Kidney (tissue), 14 donors: ENCODE measurements around the gene PHYKPL. TPM values are rescaled to one million over a fixed set of nuclear protein-coding genes. Genes with fewer than 3 reads are reported as not detected.

Experiments
- DNase-seq, 5 donors: peaks; one replicate each; pipeline ENCODE4 v3.0.0-alpha.2; 2013 to 2020
- FAIRE-seq: peaks from 2 replicates; lab custom pipeline; 2012; peaks lifted over from hg19 to GRCh38; lab: Jason Lieb, UNC
- H3K27ac ChIP-seq, 2 donors: one replicate each; pipeline ENCODE4 v1.7.0; 2013; ENCODE audit warnings: low read depth in 2 of 2, low read length in 2 of 2, inconsistent platforms in 1 of 2
- H3K27me3 ChIP-seq: one replicate; pipeline ENCODE4 v1.7.1; 2013; ENCODE audit warnings: low read length, inconsistent platforms; ENCODE audit not compliant: control insufficient read depth, insufficient read depth
- H3K36me3 ChIP-seq, 3 donors: one replicate each; pipeline versions ENCODE4 v1.7.0 to v1.7.1; 2013; ENCODE audit warnings: low read length in 3 of 3, control low read depth in 1 of 3, inconsistent platforms in 1 of 3; ENCODE audit not compliant: insufficient read depth in 3 of 3, control insufficient read depth in 2 of 3
- H3K4me1 ChIP-seq, 3 donors: one replicate each; pipeline versions ENCODE4 v1.7.0 to v1.7.1; 2013; ENCODE audit warnings: low read length in 3 of 3, inconsistent platforms in 1 of 3, low read depth in 1 of 3; ENCODE audit not compliant: control insufficient read depth in 2 of 3, insufficient read depth in 2 of 3
- H3K4me3 ChIP-seq, 3 donors: one replicate each; pipeline versions ENCODE4 v1.7.0 to v1.8.1; 2013; ENCODE audit warnings: low read length in 3 of 3, control low read depth in 1 of 3, inconsistent platforms in 1 of 3
- H3K9ac ChIP-seq, 3 donors: one replicate each; pipeline versions ENCODE4 v1.7.0 to v1.7.1; 2013; ENCODE audit warnings: low read length in 3 of 3, control low read depth in 1 of 3, inconsistent platforms in 1 of 3
- H3K9me3 ChIP-seq, 3 donors: one replicate each; pipeline versions ENCODE4 v1.7.0 to v1.7.1; 2013; ENCODE audit warnings: low read length in 3 of 3, control low read depth in 1 of 3, inconsistent platforms in 1 of 3; ENCODE audit not compliant: control insufficient read depth in 2 of 3, insufficient read depth in 1 of 3
- CTCF ChIP-seq: IDR thresholded peaks from 3 replicates; pipeline ENCODE4 v1.5.1; 2012; ENCODE audit warnings: mild to moderate bottlenecking, moderate library complexity, borderline replicate concordance; ENCODE audit not compliant: insufficient read depth; ENCODE audit errors: extremely low read depth
- intact Hi-C: fragments of 100-400 bp; cut with DNase I; formaldehyde crosslinking; loops from one replicate; pipeline ENCODE4 v1.11.1; 2022
- polyA plus RNA-seq: library from polyadenylated mRNA; stranded (reverse); fragments of 350-450 nt; fragmentation: Illumina TruSeq; extraction: RNeasy Lipid Tissue Mini Kit (QIAGEN cat#74804); gene quantifications from one replicate; pipeline ENCODE4 v1.2.3, GENCODE V29; 2014; ENCODE audit warnings: low read depth, low replicate concordance; ENCODE audit not compliant: insufficient read depth
- total RNA-seq: library from RNA; stranded (reverse); fragmentation: NEBNext Ultra II Directional; extraction: Animal tissue kit (Norgen Biotek cat#: 25700); gene quantifications from one replicate; pipeline ENCODE4 v1.2.1, GENCODE V29; 2021
- donor health status: control.
- donor health status: control.
- donor health status: control.
- donor health status: control.
- donor health status: control.
- donor health status: DM: yes; HTN: yes; CAD: no.
- donor health status: Normal renal cell carcinoma (clear cell type).

Gene PHYKPL
- total and polyA plus RNA-seq, 2 donors from 2014 or later: 35.3 to 116 TPM

- FAIRE-seq (no peak), DNase-seq (peak in 1 of 5 donors; percentile 47)
- H3K4me3 ChIP-seq: no peak overlapping the region
- H3K9ac ChIP-seq: no peak overlapping the region
- TF ChIP-seq CTCF: no peak
- no peaks in the 10 kb centered on the region for H3K27me3 ChIP-seq
- intact Hi-C loops: no loop called here
- H3K36me3 ChIP-seq: no peaks in the 10 kb centered on the region
- no peaks in the 10 kb centered on the region for H3K4me1 ChIP-seq
- no peak overlapping the region for H3K27ac ChIP-seq
- no peaks in the 10 kb centered on the region for H3K9me3 ChIP-seq
Measured at GRCh38 chr5:178248750-178249149, 16.1 kb upstream of the PHYKPL start.

- Histone ChIP-seq H3K36me3 (no peaks in the 10 kb centered on the region), H3K4me1 (no peaks in the 10 kb centered on the region), H3K9ac (no peak overlapping the region), H3K4me3 (no peak overlapping the region), H3K9me3 (no peaks in the 10 kb centered on the region), H3K27me3 (no peaks in the 10 kb centered on the region), H3K27ac (no peak overlapping the region)
- no peak for TF ChIP-seq CTCF
- intact Hi-C loops: no loop called here
- FAIRE-seq (no peak), DNase-seq (peak in 1 of 5 donors; percentile 54)
Measured at GRCh38 chr5:178247481-178248456, 15.2 kb upstream of the PHYKPL start.

GRCh38 chr5:178246624-178247279 lies 14.2 kb upstream of the PHYKPL start:
- FAIRE-seq: no peak
- H3K4me3 ChIP-seq: no peak overlapping the region
- no peaks in the 10 kb centered on the region for H3K36me3 ChIP-seq
- no peaks in the 10 kb centered on the region for H3K27me3 ChIP-seq
- no peak overlapping the region for H3K9ac ChIP-seq
- H3K9me3 ChIP-seq: no peaks in the 10 kb centered on the region
- intact Hi-C loops: no loop called here
- TF ChIP-seq CTCF: no peak
- no peak for DNase-seq
- H3K27ac ChIP-seq: no peak overlapping the region
- no peaks in the 10 kb centered on the region for H3K4me1 ChIP-seq
